PC-9 (cell line): Measurements from ENCODE around the gene DNAAF6. TPM values are rescaled to one million over a fixed set of nuclear protein-coding genes. Genes with fewer than 3 reads are reported as not detected.

Source experiments
- BruUV-seq: library from RNA; stranded (reverse); fragments of 400-500 nt; replicated peaks from 2 replicates; lab custom pipeline; 2021; lab: Mats Ljungman, UMichigan
- CTCF ChIA-PET: fragments of 300-600 bp; sonication (Branson Sonifier 250); formaldehyde crosslinking; loops from one replicate; lab custom pipeline; 2022; ENCODE audit warnings: antibody characterized with exemption; lab: Charles Lee
- POLR2A ChIA-PET: fragments of 300-600 bp; sonication (Branson Sonifier 250); formaldehyde crosslinking; loops from one replicate; lab custom pipeline; 2022; ENCODE audit warnings: antibody characterized with exemption; ENCODE audit not compliant: unreplicated experiment; lab: Charles Lee
- DNase-seq, 2 experiments: peaks; one replicate each; pipeline versions ENCODE4 v3.0.0 to v3.0.0-alpha.2; 2015 to 2022; ENCODE audit warnings: mixed read lengths in 1 of 2
- H2AFZ ChIP-seq: fragments of 200-600 bp; sonication (generic); 2 replicates; pipeline ENCODE4 v1.8.1; 2017; ENCODE audit warnings: antibody characterized with exemption
- H3F3A ChIP-seq: fragments of 200-600 bp; sonication (generic); 2 replicates; pipeline ENCODE4 v1.8.1; 2017; ENCODE audit warnings: antibody characterized with exemption, mild to moderate bottlenecking, low read depth; ENCODE audit not compliant: insufficient read depth
- H3K27ac ChIP-seq: fragments of 200-600 bp; sonication (generic); 2 replicates; pipeline ENCODE4 v1.6.1; 2016; ENCODE audit warnings: mixed run types
- H3K27me3 ChIP-seq: fragments of 200-600 bp; sonication (generic); 2 replicates; pipeline ENCODE4 v1.6.1; 2016; ENCODE audit warnings: low read depth, mixed run types; ENCODE audit not compliant: insufficient read depth
- H3K36me3 ChIP-seq: fragments of 200-600 bp; sonication (generic); 2 replicates; pipeline ENCODE4 v1.6.1; 2016; ENCODE audit warnings: low read depth, mixed run types
- H3K4me1 ChIP-seq: fragments of 200-600 bp; sonication (generic); replicated peaks from 2 replicates; pipeline ENCODE4 v1.6.1; 2016; ENCODE audit warnings: mixed run types; ENCODE audit not compliant: insufficient read depth
- H3K4me2 ChIP-seq: fragments of 200-600 bp; sonication (generic); 2 replicates; pipeline ENCODE4 v1.6.1; 2017; ENCODE audit warnings: mixed run types
- H3K4me3 ChIP-seq: fragments of 200-600 bp; sonication (generic); 2 replicates; pipeline ENCODE4 v1.6.1; 2016; ENCODE audit warnings: mixed run types
- H3K79me2 ChIP-seq: fragments of 200-600 bp; sonication (generic); 2 replicates; pipeline ENCODE4 v1.6.1; 2017; ENCODE audit warnings: low read depth, mixed run types
- H3K9me2 ChIP-seq: fragments of 200-600 bp; sonication (generic); 2 replicates; pipeline ENCODE4 v1.8.1; 2017; ENCODE audit warnings: mild to moderate bottlenecking; ENCODE audit not compliant: insufficient read depth
- H3K9me3 ChIP-seq: fragments of 200-600 bp; sonication (generic); 2 replicates; pipeline ENCODE4 v1.8.1; 2016; ENCODE audit warnings: low read depth; ENCODE audit not compliant: insufficient read depth
- H4K20me1 ChIP-seq: fragments of 200-600 bp; sonication (generic); 2 replicates; pipeline ENCODE4 v1.8.1; 2017; ENCODE audit not compliant: insufficient read depth
- CTCF ChIP-seq: fragments of 200-600 bp; sonication (generic); conservative IDR thresholded peaks from 2 replicates; pipeline ENCODE4 v1.6.1; 2017; ENCODE audit warnings: mixed run types, antibody characterized with exemption, mild to moderate bottlenecking, moderate library complexity
- EZH2 ChIP-seq: fragments of 200-600 bp; sonication (generic); IDR thresholded peaks from 2 replicates; pipeline ENCODE4 v1.8.0; 2017; ENCODE audit warnings: antibody characterized with exemption, low read depth
- intact Hi-C: fragments of 100-400 bp; cut with micrococcal nuclease; formaldehyde crosslinking; loops from one replicate; pipeline ENCODE4 v1.10.0; 2022; ENCODE audit not compliant: unreplicated experiment
- total RNA-seq: library from RNA; stranded (reverse); gene quantifications from 2 replicates; pipeline ENCODE4 v1.2.3, GENCODE V29; 2021

DNAAF6 gene
- total RNA-seq, 1 experiment from 2014 or later: not detected

- 0 out of 2 replicates have a peak, but pooled peaks cover 4% of the 10 kb centered on the region for H3K9me2 ChIP-seq
- no peaks in the 10 kb centered on the region for H4K20me1 ChIP-seq
- H2AFZ ChIP-seq: no peak overlapping the region
- H3K27ac ChIP-seq: no peak overlapping the region
- no peak for TF ChIP-seq EZH2
- TF ChIP-seq CTCF: no peak
- H3K9me3 ChIP-seq: no peaks in the 10 kb centered on the region
- ChIA-PET POLR2A (no interaction called here), CTCF (interaction anchor here (0.6 kb wide), 1 partner anchor 726 kb away, joined by 3 read pairs; no protein-coding TSS in a partner anchor)
- intact Hi-C loops: no loop called here
- no peak overlapping the region for H3K4me3 ChIP-seq
- no peaks in the 10 kb centered on the region for H3K36me3 ChIP-seq
- no peaks in the 10 kb centered on the region for H3K79me2 ChIP-seq
- no TSS peak for BruUV-seq
- DNase-seq: no peak
- no peak overlapping the region for H3K4me2 ChIP-seq
- H3K27me3 ChIP-seq: no peaks in the 10 kb centered on the region
- H3F3A ChIP-seq: no peaks in the 10 kb centered on the region
- no peaks in the 10 kb centered on the region for H3K4me1 ChIP-seq
Measured at GRCh38 chrX:107168257-107168656, 38.2 kb upstream of the DNAAF6 start.

DNA sequence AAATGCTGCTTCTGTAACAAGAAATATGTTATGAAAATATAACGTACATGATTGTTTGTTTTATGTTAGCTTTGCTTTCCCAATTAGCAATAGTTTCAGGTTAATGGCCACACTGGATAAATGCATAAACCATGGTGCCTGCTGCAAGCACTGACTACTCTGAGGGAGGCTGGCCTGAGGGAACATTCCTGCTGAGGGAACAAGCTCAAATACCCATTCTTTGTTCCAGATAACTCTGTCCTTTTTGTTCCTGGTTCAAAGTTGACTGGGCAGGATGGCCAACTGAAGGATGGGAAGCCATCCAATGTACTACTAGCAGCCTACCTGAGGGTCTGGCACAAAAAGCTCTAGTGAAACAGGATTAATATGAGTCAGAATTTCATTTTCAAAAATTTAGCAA, 37.7 kb upstream of the DNAAF6 start:
- ChIA-PET POLR2A (no interaction called here), CTCF (interaction anchor here (0.6 kb wide), 1 partner anchor 725 kb away, joined by 3 read pairs; no protein-coding TSS in a partner anchor)
- Histone ChIP-seq H3K9me3 (no peaks in the 10 kb centered on the region), H3K9me2 (0 out of 2 replicates have a peak, but pooled peaks cover 4% of the 10 kb centered on the region), H4K20me1 (no peaks in the 10 kb centered on the region), H3F3A (no peaks in the 10 kb centered on the region), H3K27me3 (no peaks in the 10 kb centered on the region), H3K4me1 (no peaks in the 10 kb centered on the region), H3K79me2 (no peaks in the 10 kb centered on the region), H3K4me3 (no peak overlapping the region), H3K4me2 (no peak overlapping the region), H2AFZ (no peak overlapping the region), H3K36me3 (no peaks in the 10 kb centered on the region), H3K27ac (no peak overlapping the region)
- no peak for TF ChIP-seq CTCF
- TF ChIP-seq EZH2: no peak
- intact Hi-C loops: no loop called here
- BruUV-seq: no TSS peak
- no peak for DNase-seq

DNA sequence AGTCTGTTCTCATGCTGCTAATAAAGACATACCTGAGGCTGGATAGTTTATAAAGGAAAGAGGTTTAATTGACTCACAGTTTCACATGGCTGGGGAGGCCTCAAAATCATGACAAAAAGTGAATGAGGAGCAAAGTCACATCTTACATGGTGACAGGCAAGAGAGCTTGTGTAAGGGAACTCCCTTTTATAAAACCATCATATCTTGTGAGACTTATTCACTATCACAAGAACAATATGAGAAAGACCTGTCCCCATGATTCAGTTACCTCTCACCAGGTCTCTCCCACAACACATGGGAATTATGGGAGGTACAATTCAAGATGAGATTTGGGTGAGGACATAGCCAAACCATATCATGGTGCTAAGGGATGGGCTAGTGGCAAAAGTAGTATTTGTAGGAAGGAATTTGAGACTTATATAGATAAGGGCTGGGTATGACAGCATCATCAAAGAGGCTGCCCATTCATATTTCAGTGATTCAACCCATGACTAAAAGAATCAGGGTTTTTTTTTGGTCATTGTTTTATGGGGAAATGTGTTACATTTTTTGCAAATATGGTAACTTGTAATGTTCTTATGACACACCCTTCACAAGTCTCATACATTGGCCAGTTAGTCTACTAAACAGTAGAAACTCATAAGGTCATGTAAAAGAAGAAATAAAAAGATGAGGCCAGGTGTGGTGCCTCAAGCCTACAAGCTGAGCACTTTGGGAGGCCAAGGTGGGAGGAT, 34.9 kb upstream of the DNAAF6 start:
- intact Hi-C loops: no loop called here
- no peak overlapping the region for H3K4me2 ChIP-seq

More for the DNA sequence above, 34.9 kb upstream of the DNAAF6 start:
- Histone ChIP-seq H3K4me1 (no peaks in the 10 kb centered on the region), H3K4me3 (no peak overlapping the region), H3K79me2 (no peaks in the 10 kb centered on the region), H2AFZ (no peak overlapping the region), H4K20me1 (no peaks in the 10 kb centered on the region), H3K9me3 (no peaks in the 10 kb centered on the region), H3F3A (no peaks in the 10 kb centered on the region), H3K27ac (no peak overlapping the region), H3K9me2 (0 out of 2 replicates have a peak, but pooled peaks cover 4% of the 10 kb centered on the region), H3K27me3 (no peaks in the 10 kb centered on the region), H3K36me3 (no peaks in the 10 kb centered on the region)
- no peak for DNase-seq
- ChIA-PET CTCF (no interaction called here), POLR2A (no interaction called here)
- BruUV-seq: no TSS peak
- TF ChIP-seq EZH2: no peak
- no peak for TF ChIP-seq CTCF
